Ovary (tissue), 9 donors: Measurements from ENCODE around the gene ADGRL1. TPM values are rescaled to one million over a fixed set of nuclear protein-coding genes. Genes with fewer than 3 reads are reported as not detected.
"Not testable (repeated sequence)": the region's sequence is repeated elsewhere in the genome, so short reads cannot be mapped to it uniquely, and the experiment has no call there.

Experiments
- DNase-seq, 5 donors: peaks; one replicate each; pipeline ENCODE4 v3.0.0-alpha.2; 2019 to 2020
- H3K27ac ChIP-seq, 2 donors: fragments of 200-600 bp; one replicate each; pipeline versions ENCODE4 v1.5.1 to v1.8.0; 2019 to 2022
- H3K27me3 ChIP-seq: fragments of 200-600 bp; one replicate; pipeline ENCODE4 v1.8.0; 2022
- H3K36me3 ChIP-seq: fragments of 200-600 bp; sonication (generic); one replicate; pipeline ENCODE4 v1.5.1; 2019
- H3K4me1 ChIP-seq: one replicate; pipeline ENCODE4 v1.8.1; 2013; ENCODE audit warnings: mild to moderate bottlenecking, moderate library complexity; ENCODE audit not compliant: insufficient read depth
- H3K4me3 ChIP-seq: fragments of 200-600 bp; sonication (generic); one replicate; pipeline ENCODE4 v1.5.1; 2017
- H3K9me3 ChIP-seq, 2 donors: fragments of 200-600 bp in 1 of 2; sonication (generic) in 1 of 2; one replicate each; pipeline versions ENCODE4 v1.5.1 to v1.8.1; 2013 to 2019; ENCODE audit warnings: mild to moderate bottlenecking in 1 of 2, moderate library complexity in 1 of 2
- EP300 ChIP-seq: sonication (generic); formaldehyde crosslinking; IDR thresholded peaks from one replicate; pipeline ENCODE4 v1.6.1; 2017; ENCODE audit warnings: antibody characterized with exemption
- POLR2A ChIP-seq: fragments of 450-650 bp; IDR thresholded peaks from one replicate; pipeline ENCODE4 v1.6.1; 2017; ENCODE audit warnings: antibody characterized with exemption, mild to moderate bottlenecking, moderate library complexity
- WGBS, 3 donors: extraction: QIAGEN DNeasy Blood & Tissue Kit in 1 of 3; methylation state at CpG; one replicate each; pipeline versions ENCODE4 v1.1.5 to v1.1.7; 2013 to 2017; 5-methylcytosine and 5-hydroxymethylcytosine counted together
- intact Hi-C, 4 donors: fragments of 100-400 bp; cut with DNase I; formaldehyde crosslinking; loops; one replicate each; pipeline versions ENCODE4 v1.11.0 to v1.15.1; 2022 to 2023
- polyA plus RNA-seq, 2 donors: library from polyadenylated mRNA; stranded (reverse); fragments of 200-250 nt in 1 of 2; fragments of 350-450 nt in 1 of 2; fragmentation: Illumina TruSeq in 1 of 2; extraction: RNeasy Lipid Tissue Mini Kit (QIAGEN cat#74804) in 1 of 2; gene quantifications; one replicate each; pipeline ENCODE4 v1.2.3, GENCODE V29; 2013 to 2014
- total RNA-seq, 7 donors: library from RNA; depleted of rRNA in 2 of 7; stranded (reverse); fragments of >200 nt in 2 of 7; fragmentation: NEBNext Ultra II Directional in 3 of 7; extraction: Animal tissue kit (Norgen Biotek cat#: 25700) in 3 of 7; gene quantifications; one replicate each; pipeline versions ENCODE4 v1.1.0 to v1.2.4, GENCODE V29; 2016 to 2023
- TF ChIP-seq, protein P1 (sequence below), 3 donors: fragments of 450-650 bp in 2 of 3; fragments of 200-600 bp in 1 of 3; IDR thresholded peaks; one replicate each; pipeline versions ENCODE4 v1.5.1 to v1.8.0; 2016 to 2022; ENCODE audit warnings: antibody characterized with exemption in 3 of 3, mild to moderate bottlenecking in 1 of 3
- donor health status: DM: no; HTN: no; CAD: no; lungs with moderate emphysema.
- donor health status: DM: no; HTN: no; CAD: no.
- donor health status: Bipolar disorder and iron deficiency.
- donor health status: DM: yes; HTN: yes; CAD: no.
- donor health status: DM: no; HTN: no; CAD: no.
- donor health status: DM: yes; HTN: yes; CAD: no.

Gene ADGRL1
- total and polyA plus RNA-seq, 9 donors: 2.1 to 36.8 (median 12.1) TPM

DNA sequence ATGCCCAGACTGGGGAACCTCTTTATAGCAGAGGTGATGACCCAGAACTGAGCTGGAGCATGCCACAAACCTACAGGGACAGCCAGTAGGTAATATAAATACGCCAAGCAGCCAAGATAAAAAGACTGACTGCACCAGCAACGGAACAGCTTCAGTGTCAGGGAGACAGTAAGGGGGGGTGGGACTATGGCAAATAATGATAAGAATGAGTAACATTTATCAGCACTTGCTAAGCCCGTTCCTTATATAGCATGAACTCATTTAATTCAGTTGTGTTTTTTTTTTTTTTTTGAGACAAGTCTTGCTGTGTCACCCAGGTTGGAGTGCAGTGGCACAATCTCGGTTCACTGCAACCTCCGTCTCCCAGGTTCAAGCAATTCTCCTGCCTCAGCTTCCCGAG, 20.5 kb upstream of the ADGRL1 start:
- DNase-seq: not testable (repeated sequence)

GRCh38 chr19:14222886-14223285, 16.9 kb upstream of the ADGRL1 start:
- TF ChIP-seq, protein P1, sequence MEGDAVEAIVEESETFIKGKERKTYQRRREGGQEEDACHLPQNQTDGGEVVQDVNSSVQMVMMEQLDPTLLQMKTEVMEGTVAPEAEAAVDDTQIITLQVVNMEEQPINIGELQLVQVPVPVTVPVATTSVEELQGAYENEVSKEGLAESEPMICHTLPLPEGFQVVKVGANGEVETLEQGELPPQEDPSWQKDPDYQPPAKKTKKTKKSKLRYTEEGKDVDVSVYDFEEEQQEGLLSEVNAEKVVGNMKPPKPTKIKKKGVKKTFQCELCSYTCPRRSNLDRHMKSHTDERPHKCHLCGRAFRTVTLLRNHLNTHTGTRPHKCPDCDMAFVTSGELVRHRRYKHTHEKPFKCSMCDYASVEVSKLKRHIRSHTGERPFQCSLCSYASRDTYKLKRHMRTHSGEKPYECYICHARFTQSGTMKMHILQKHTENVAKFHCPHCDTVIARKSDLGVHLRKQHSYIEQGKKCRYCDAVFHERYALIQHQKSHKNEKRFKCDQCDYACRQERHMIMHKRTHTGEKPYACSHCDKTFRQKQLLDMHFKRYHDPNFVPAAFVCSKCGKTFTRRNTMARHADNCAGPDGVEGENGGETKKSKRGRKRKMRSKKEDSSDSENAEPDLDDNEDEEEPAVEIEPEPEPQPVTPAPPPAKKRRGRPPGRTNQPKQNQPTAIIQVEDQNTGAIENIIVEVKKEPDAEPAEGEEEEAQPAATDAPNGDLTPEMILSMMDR (IDR thresholded peaks at IDR 0.05): no peak
- TF ChIP-seq EP300 (no peak), POLR2A (no peak)
- no peak overlapping the region for H3K27ac ChIP-seq
- no peak overlapping the region for H3K4me3 ChIP-seq
- DNase-seq: no peak
- no peaks in the 10 kb centered on the region for H3K9me3 ChIP-seq
- no peaks in the 10 kb centered on the region for H3K4me1 ChIP-seq
- no peaks in the 10 kb centered on the region for H3K36me3 ChIP-seq
- H3K27me3 ChIP-seq: no peaks in the 10 kb centered on the region
- intact Hi-C loops: no loop called here
- 87 to 91% (median 90%) methylated on average over 16 of the region's 16 CpGs for WGBS, 3 donors

More for the DNA sequence above, 20.5 kb upstream of the ADGRL1 start:
- H3K27ac ChIP-seq, H3K4me1 ChIP-seq, intact Hi-C loops, H3K27me3 ChIP-seq, H3K9me3 ChIP-seq, H3K36me3 ChIP-seq, H3K4me3 ChIP-seq: not testable (repeated sequence)
- 83 to 88% (median 84%) methylated on average over 6 of the region's 6 CpGs for WGBS, 3 donors

GRCh38 chr19:14221345-14221744, 15.4 kb upstream of the ADGRL1 start:
- H3K4me1 ChIP-seq, intact Hi-C loops, H3K9me3 ChIP-seq, H3K27me3 ChIP-seq, H3K27ac ChIP-seq, DNase-seq, H3K4me3 ChIP-seq, H3K36me3 ChIP-seq: not testable (repeated sequence)
- 17 to 24% (median 24%) methylated on average over 19 of the region's 19 CpGs for WGBS, 3 donors

- Histone ChIP-seq H3K27me3 (no peaks in the 10 kb centered on the region), H3K9me3 (no peaks in the 10 kb centered on the region), H3K36me3 (no peaks in the 10 kb centered on the region), H3K4me1 (no peaks in the 10 kb centered on the region), H3K4me3 (no peak overlapping the region), H3K27ac (no peak overlapping the region)
- no peak for TF ChIP-seq EP300
- TF ChIP-seq POLR2A: no peak
- TF ChIP-seq, protein P1 (IDR thresholded peaks at IDR 0.05): no peak
- DNase-seq: no peak
- intact Hi-C loops: no loop called here
- 72 to 75% (median 74%) methylated on average over 12 of the region's 12 CpGs for WGBS, 3 donors
Observed at GRCh38 chr19:14218620-14219330, 12.8 kb upstream of the ADGRL1 start.

DNA sequence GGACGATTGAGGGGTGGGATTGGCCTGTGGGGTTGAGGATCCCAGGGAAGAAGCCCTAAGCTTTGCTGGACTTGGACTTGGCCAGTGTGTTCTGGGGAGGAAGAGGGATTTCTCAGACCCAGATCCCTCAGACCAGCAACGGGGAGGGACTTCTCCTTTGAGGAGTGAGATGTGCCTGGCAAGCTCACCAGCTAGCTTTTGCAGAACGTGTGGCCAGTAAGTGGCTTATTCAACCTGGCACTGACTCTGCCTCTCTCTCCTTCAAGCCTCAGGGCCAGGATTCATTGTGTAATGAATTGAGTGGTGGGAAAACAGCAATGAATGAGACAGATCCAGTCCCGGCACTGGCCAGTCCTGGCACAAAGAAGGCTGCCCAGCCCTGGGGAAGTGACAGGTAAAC, 11.9 kb upstream of the ADGRL1 start:
- DNase-seq, H3K27me3 ChIP-seq, H3K36me3 ChIP-seq, H3K9me3 ChIP-seq, H3K27ac ChIP-seq, H3K4me3 ChIP-seq, intact Hi-C loops, H3K4me1 ChIP-seq: not testable (repeated sequence)
- WGBS, 3 donors: 20 to 28% (median 24%) methylated on average over 4 of the region's 4 CpGs

DNA sequence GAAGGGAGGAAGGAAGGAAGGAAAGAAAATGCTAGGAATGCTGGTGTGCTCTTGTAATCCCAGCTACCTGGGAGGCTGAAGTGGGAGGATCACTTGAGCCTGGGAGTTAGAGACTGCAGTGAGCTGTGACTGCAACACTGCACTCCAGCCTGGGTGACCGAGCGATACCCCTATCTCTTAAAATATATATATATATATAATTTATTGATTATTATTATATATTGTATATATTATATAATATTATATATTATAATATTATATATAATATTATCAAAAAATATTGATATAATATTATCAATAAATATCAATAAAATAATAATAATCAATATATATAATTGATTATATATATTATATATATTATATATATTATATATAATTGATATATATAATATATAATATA, 8.6 kb upstream of the ADGRL1 start:
- no peak for DNase-seq
- Histone ChIP-seq H3K36me3 (no peaks in the 10 kb centered on the region), H3K4me1 (no peaks in the 10 kb centered on the region), H3K4me3 (no peak overlapping the region), H3K9me3 (no peaks in the 10 kb centered on the region), H3K27ac (no peak overlapping the region), H3K27me3 (no peaks in the 10 kb centered on the region)
- intact Hi-C loops: no loop called here
- 86 to 92% (median 87%) methylated on average over 2 of the region's 2 CpGs for WGBS, 3 donors
- TF ChIP-seq EP300 (no peak), POLR2A (no peak)
- TF ChIP-seq, protein P1 (IDR thresholded peaks at IDR 0.05): no peak

GRCh38 chr19:14210182-14210581, 4.2 kb upstream of the ADGRL1 start:
- H3K27me3 ChIP-seq, intact Hi-C loops, H3K4me1 ChIP-seq, DNase-seq, H3K9me3 ChIP-seq, H3K27ac ChIP-seq, H3K36me3 ChIP-seq, H3K4me3 ChIP-seq: not testable (repeated sequence)
- WGBS, 3 donors: 43 to 58% (median 47%) methylated on average over 9 of the region's 9 CpGs

GRCh38 chr19:14209401-14209800, 3.4 kb upstream of the ADGRL1 start:
- H3K27ac ChIP-seq, intact Hi-C loops, H3K4me1 ChIP-seq, DNase-seq, H3K27me3 ChIP-seq, H3K36me3 ChIP-seq, H3K4me3 ChIP-seq, H3K9me3 ChIP-seq: not testable (repeated sequence)
- 0 to 1% (median 0%) methylated on average over 22 to 40 of the region's 40 CpGs for WGBS, 3 donors

- intact Hi-C loops, DNase-seq, H3K27me3 ChIP-seq: not testable (repeated sequence)
Observed at GRCh38 chr19:14208496-14208895, 2.5 kb upstream of the ADGRL1 start.

More at GRCh38 chr19:14208496-14208895, 2.5 kb upstream of the ADGRL1 start:
- not testable (repeated sequence) for H3K4me1 ChIP-seq, H3K36me3 ChIP-seq, H3K9me3 ChIP-seq, H3K4me3 ChIP-seq, H3K27ac ChIP-seq
- WGBS, 3 donors: 47 to 51% (median 49%) methylated on average over 9 of the region's 9 CpGs
